HCT116 (cell line): Measurements from ENCODE around the gene DGCR6. TPM values are rescaled to one million over a fixed set of nuclear protein-coding genes. Genes with fewer than 3 reads are reported as not detected.
A peak's percentile ranks its signal among the peaks of the same experiment; 100 is the strongest.

Experiments used
- ATAC-seq: fragments of 200-7000 bp; cut with Tn5 transposase; 2 replicates; pipeline ENCODE4 v1.9.1; 2020; ENCODE audit warnings: mild to moderate bottlenecking, moderate library complexity
- BruUV-seq: library from RNA; stranded (reverse); fragments of 400-500 nt; replicated peaks from 2 replicates; lab custom pipeline; 2021; lab: Mats Ljungman, UMichigan
- CTCF ChIA-PET: fragments of 300-600 bp; sonication (Branson Sonifier 250); formaldehyde crosslinking; loops from one replicate; lab custom pipeline; 2021; ENCODE audit warnings: antibody characterized with exemption; lab: Charles Lee
- POLR2A ChIA-PET: fragments of 300-600, 350-600 bp; sonication (Branson Sonifier 250); formaldehyde crosslinking; loops from one replicate; lab custom pipeline; 2021; ENCODE audit warnings: antibody characterized with exemption; lab: Charles Lee
- RAD21 ChIA-PET, 2 experiments: fragments of 300-600 bp; sonication (Branson Sonifier 250); formaldehyde crosslinking; loops; one replicate each; lab custom pipeline; 2023; ENCODE audit warnings: low total read pairs in 2 of 2; ENCODE audit not compliant: uncharacterized antibody in 2 of 2, unreplicated experiment in 2 of 2, low non-redundant PET in 1 of 2; lab: Charles Lee
- DNase-seq: peaks from one replicate; pipeline ENCODE4 v3.0.0-alpha.2; 2010; ENCODE audit warnings: low read depth, low spot score
- H2AFZ ChIP-seq: fragments of 200-600 bp; shearing (Covaris generic), sonication (generic); 2 replicates; pipeline ENCODE4 v1.6.1; 2017; ENCODE audit warnings: low read depth, mixed run types, mixed read lengths, antibody characterized with exemption, low read length; ENCODE audit not compliant: poor library complexity, severe bottlenecking
- H3K27ac ChIP-seq: 2 replicates; pipeline ENCODE4 v1.5.1; 2012; ENCODE audit warnings: low read depth, low read length
- H3K27me3 ChIP-seq: fragments of 200-600 bp; sonication (generic); 2 replicates; pipeline ENCODE4 v1.6.1; 2016; ENCODE audit warnings: mixed run types, low read length, mixed read lengths; ENCODE audit not compliant: insufficient read depth
- H3K36me3 ChIP-seq, 2 experiments: fragments of 200-500 bp in 1 of 2; fragments of 200-600 bp in 1 of 2; sonication (Bioruptor generic) in 1 of 2; sonication (generic) in 1 of 2; 2 replicates each; pipeline versions ENCODE4 v1.5.1 to v1.6.1; 2014 to 2016; ENCODE audit warnings: low read length in 2 of 2, inconsistent platforms in 1 of 2, mixed read lengths in 1 of 2, mixed run types in 1 of 2; ENCODE audit not compliant: insufficient read depth in 2 of 2, control insufficient read depth in 1 of 2
- H3K4me1 ChIP-seq, 2 experiments: fragments of 200-600 bp in 1 of 2; sonication (generic) in 1 of 2; 2 replicates each; pipeline versions ENCODE4 v1.5.1 to v1.6.1; 2012 to 2017; ENCODE audit warnings: low read length in 2 of 2, inconsistent platforms in 1 of 2, mild to moderate bottlenecking in 1 of 2, mixed read lengths in 1 of 2, mixed run types in 1 of 2, moderate library complexity in 1 of 2; ENCODE audit not compliant: insufficient read depth in 2 of 2, control insufficient read depth in 1 of 2
- H3K4me2 ChIP-seq: fragments of 200-600 bp; sonication (generic); 2 replicates; pipeline ENCODE4 v1.6.1; 2017; ENCODE audit warnings: mixed run types, low read length, mixed read lengths
- H3K4me3 ChIP-seq, 2 experiments: fragments of 200-600 bp in 1 of 2; sonication (generic) in 1 of 2; replicated peaks in 1 of 2; 2 replicates each; pipeline ENCODE4 v1.5.1; 2011 to 2016; ENCODE audit warnings: low read length in 2 of 2, control low read depth in 1 of 2, low read depth in 1 of 2, mild to moderate bottlenecking in 1 of 2, mixed read lengths in 1 of 2, mixed run types in 1 of 2
- H3K79me2 ChIP-seq: fragments of 200-600 bp; sonication (generic); 2 replicates; pipeline ENCODE4 v1.6.1; 2017; ENCODE audit warnings: mild to moderate bottlenecking, mixed run types, low read length, moderate library complexity, mixed read lengths; ENCODE audit not compliant: insufficient read depth
- H3K9ac ChIP-seq: fragments of 200-600 bp; sonication (generic); 2 replicates; pipeline ENCODE4 v1.6.1; 2016; ENCODE audit warnings: low read length, mixed read lengths
- H3K9me2 ChIP-seq: fragments of 200-600 bp; sonication (generic), shearing (Covaris generic); 2 replicates; pipeline ENCODE4 v1.6.1; 2017; ENCODE audit warnings: mixed run types, mild to moderate bottlenecking, moderate library complexity; ENCODE audit not compliant: insufficient read depth
- H3K9me3 ChIP-seq, 2 experiments: fragments of 200-500 bp in 1 of 2; fragments of 200-600 bp in 1 of 2; sonication (Bioruptor generic) in 1 of 2; sonication (generic) in 1 of 2; 2 replicates each; pipeline ENCODE4 v1.6.1; 2014 to 2017; ENCODE audit warnings: low read length in 2 of 2, mixed read lengths in 2 of 2, inconsistent platforms in 1 of 2, low read depth in 1 of 2, mild to moderate bottlenecking in 1 of 2, mixed run types in 1 of 2, moderate library complexity in 1 of 2; ENCODE audit not compliant: control insufficient read depth in 1 of 2, insufficient read depth in 1 of 2
- H4K20me1 ChIP-seq: fragments of 200-600 bp; sonication (generic), shearing (Covaris generic); 2 replicates; pipeline ENCODE4 v1.6.1; 2017; ENCODE audit warnings: mixed run types, mild to moderate bottlenecking, moderate library complexity; ENCODE audit not compliant: insufficient read depth
- EGR1 ChIP-seq: IDR thresholded peaks from 2 replicates; pipeline ENCODE4 v1.6.1; 2012; ENCODE audit warnings: low read depth
- POLR2A ChIP-seq: IDR thresholded peaks from 2 replicates; pipeline ENCODE4 v1.7.0; 2011; ENCODE audit warnings: borderline replicate concordance; ENCODE audit not compliant: insufficient read depth, insufficient read length; ENCODE audit errors: extremely low read depth
- POLR2AphosphoS5 ChIP-seq: IDR thresholded peaks from 2 replicates; pipeline ENCODE4 v1.6.1; 2011; ENCODE audit warnings: mild to moderate bottlenecking, low read depth, low read length, moderate library complexity
- RAD21 ChIP-seq: IDR thresholded peaks from 2 replicates; pipeline ENCODE4 v1.6.1; 2012; ENCODE audit warnings: low read depth, mild to moderate bottlenecking
- SRF ChIP-seq: IDR thresholded peaks from 2 replicates; pipeline ENCODE4 v1.6.1; 2012; ENCODE audit warnings: low read depth
- ZFX ChIP-seq: fragments of 450-650 bp; IDR thresholded peaks from 2 replicates; pipeline ENCODE4 v1.6.1; 2017
- ZNF274 ChIP-seq: fragments of 200-500 bp; sonication (Bioruptor generic); IDR thresholded peaks from 2 replicates; pipeline ENCODE4 v1.6.1; 2014; ENCODE audit warnings: mild to moderate bottlenecking, low read depth, low read length, inconsistent platforms
- intact Hi-C: fragments of 100-400 bp; cut with micrococcal nuclease; formaldehyde crosslinking; loops from 2 replicates; pipeline ENCODE4 v1.10.0; 2022
- total RNA-seq: library from RNA; stranded (reverse); gene quantifications from one replicate; pipeline ENCODE4 v1.2.1, GENCODE V29; 2021; ENCODE audit not compliant: unreplicated experiment
- TF ChIP-seq, protein P1 (sequence below), 3 experiments: fragments of 200-600 bp in 1 of 3; sonication (generic) in 1 of 3; IDR thresholded peaks in 2 of 3; conservative IDR thresholded peaks in 1 of 3; 2 replicates each; pipeline ENCODE4 v1.5.1; 2012 to 2017; ENCODE audit warnings: low read depth in 2 of 3, low read length in 2 of 3, antibody characterized with exemption in 1 of 3, borderline replicate concordance in 1 of 3, control low read depth in 1 of 3, mild to moderate bottlenecking in 1 of 3, mixed read lengths in 1 of 3, mixed run types in 1 of 3, moderate library complexity in 1 of 3; ENCODE audit not compliant: insufficient read depth in 1 of 3
- TF ChIP-seq, protein P2 (sequence below): IDR thresholded peaks from 2 replicates; pipeline ENCODE4 v1.6.1; 2012
- TF ChIP-seq, protein P3 (sequence below): IDR thresholded peaks from 2 replicates; pipeline ENCODE4 v1.6.1; 2012

DGCR6 gene
- total RNA-seq, 1 experiment from 2014 or later, result 4.6 TPM

DNA sequence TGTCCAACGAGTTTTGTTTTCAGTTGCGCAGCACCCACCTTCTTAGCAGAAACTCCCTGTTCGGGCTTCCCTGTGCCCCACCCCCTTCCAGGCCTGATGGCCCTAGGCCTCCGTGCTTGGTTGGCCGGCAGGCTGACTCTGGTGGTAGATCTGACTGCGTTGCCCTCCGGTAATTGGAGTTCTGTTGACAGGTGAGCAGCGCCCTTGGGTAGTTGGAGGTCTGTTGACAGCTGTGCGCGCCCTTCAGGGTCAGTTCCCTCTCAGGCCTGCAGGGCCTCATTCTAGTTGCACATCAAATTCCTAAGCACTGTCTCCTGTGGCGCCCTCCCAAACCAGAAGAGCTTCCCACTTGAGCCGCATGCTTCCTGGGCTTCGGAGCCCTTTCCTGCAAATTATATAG is 776 bp downstream of the DGCR6 start:
- no peaks in the 10 kb centered on the region for H3K79me2 ChIP-seq
- H4K20me1 ChIP-seq, result no peaks in the 10 kb centered on the region
- no peak overlapping the region for H3K4me2 ChIP-seq
- H3K4me3 ChIP-seq, result no peak overlapping the region
- no peaks in the 10 kb centered on the region for H3K4me1 ChIP-seq
- H3K36me3 ChIP-seq, result no peaks in the 10 kb centered on the region
- BruUV-seq, result no TSS peak
- H3K9me2 ChIP-seq, result no peaks in the 10 kb centered on the region
- no peaks in the 10 kb centered on the region for H3K9me3 ChIP-seq
- POLR2A ChIA-PET, result no interaction called here
- no peak for TF ChIP-seq SRF
- no peak for TF ChIP-seq POLR2AphosphoS5
- no peak for TF ChIP-seq POLR2A
- TF ChIP-seq, protein P1, sequence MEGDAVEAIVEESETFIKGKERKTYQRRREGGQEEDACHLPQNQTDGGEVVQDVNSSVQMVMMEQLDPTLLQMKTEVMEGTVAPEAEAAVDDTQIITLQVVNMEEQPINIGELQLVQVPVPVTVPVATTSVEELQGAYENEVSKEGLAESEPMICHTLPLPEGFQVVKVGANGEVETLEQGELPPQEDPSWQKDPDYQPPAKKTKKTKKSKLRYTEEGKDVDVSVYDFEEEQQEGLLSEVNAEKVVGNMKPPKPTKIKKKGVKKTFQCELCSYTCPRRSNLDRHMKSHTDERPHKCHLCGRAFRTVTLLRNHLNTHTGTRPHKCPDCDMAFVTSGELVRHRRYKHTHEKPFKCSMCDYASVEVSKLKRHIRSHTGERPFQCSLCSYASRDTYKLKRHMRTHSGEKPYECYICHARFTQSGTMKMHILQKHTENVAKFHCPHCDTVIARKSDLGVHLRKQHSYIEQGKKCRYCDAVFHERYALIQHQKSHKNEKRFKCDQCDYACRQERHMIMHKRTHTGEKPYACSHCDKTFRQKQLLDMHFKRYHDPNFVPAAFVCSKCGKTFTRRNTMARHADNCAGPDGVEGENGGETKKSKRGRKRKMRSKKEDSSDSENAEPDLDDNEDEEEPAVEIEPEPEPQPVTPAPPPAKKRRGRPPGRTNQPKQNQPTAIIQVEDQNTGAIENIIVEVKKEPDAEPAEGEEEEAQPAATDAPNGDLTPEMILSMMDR (IDR thresholded peaks at IDR 0.05 in 2 of 3, conservative IDR thresholded peaks at IDR 0.05 in 1 of 3; ENCODE audit: borderline replicate concordance in 1 of 3, insufficient read depth in 1 of 3, low read depth in 2 of 3, low read length in 2 of 3), result no peak
- TF ChIP-seq ZNF274, result no peak
- TF ChIP-seq, protein P2, sequence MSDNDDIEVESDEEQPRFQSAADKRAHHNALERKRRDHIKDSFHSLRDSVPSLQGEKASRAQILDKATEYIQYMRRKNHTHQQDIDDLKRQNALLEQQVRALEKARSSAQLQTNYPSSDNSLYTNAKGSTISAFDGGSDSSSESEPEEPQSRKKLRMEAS, result no peak
- no peak for TF ChIP-seq RAD21
- no peak for TF ChIP-seq EGR1
- no peak for TF ChIP-seq ZFX
- TF ChIP-seq, protein P3, sequence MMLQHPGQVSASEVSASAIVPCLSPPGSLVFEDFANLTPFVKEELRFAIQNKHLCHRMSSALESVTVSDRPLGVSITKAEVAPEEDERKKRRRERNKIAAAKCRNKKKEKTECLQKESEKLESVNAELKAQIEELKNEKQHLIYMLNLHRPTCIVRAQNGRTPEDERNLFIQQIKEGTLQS, result no peak
- TF ChIP-seq, all 23 proteins: peak for 0
- CTCF ChIA-PET, result interaction anchor here (1.4 to 1.5 kb wide), 2 partner anchors 22 to 30 kb away, joined by 3 read pairs; no protein-coding TSS in a partner anchor
- ATAC-seq (peak; percentile 46), DNase-seq (no peak)
- Histone ChIP-seq H3K9ac (no peak overlapping the region), H2AFZ (no peak overlapping the region), H3K27me3 (no peaks in the 10 kb centered on the region), H3K27ac (no peak overlapping the region)
- intact Hi-C loops, result no loop called here
- RAD21 ChIA-PET, result no interaction called here
